ENCODE results near the gene KLHL14.

DNA sequence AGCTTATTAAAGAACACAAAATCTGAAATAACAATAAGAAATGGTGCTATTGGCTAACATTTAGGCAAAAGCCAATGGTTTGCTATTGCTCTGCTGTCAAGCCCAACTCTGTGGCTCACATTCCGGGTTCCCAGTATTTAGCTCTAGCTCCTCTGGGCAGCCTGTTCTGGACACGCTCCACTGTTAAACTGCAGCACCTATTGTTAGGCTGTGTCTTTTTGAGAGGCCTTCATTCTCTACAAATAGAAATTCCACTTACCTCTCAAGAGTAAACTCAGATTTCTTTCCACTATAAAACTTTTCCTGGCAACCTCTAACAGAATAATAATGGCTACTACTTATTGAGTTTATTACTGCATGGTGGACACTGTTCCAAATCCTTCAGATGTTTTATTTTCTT is 3.7 kb upstream of the KLHL14 start:
- TF ChIP-seq, protein P1, sequence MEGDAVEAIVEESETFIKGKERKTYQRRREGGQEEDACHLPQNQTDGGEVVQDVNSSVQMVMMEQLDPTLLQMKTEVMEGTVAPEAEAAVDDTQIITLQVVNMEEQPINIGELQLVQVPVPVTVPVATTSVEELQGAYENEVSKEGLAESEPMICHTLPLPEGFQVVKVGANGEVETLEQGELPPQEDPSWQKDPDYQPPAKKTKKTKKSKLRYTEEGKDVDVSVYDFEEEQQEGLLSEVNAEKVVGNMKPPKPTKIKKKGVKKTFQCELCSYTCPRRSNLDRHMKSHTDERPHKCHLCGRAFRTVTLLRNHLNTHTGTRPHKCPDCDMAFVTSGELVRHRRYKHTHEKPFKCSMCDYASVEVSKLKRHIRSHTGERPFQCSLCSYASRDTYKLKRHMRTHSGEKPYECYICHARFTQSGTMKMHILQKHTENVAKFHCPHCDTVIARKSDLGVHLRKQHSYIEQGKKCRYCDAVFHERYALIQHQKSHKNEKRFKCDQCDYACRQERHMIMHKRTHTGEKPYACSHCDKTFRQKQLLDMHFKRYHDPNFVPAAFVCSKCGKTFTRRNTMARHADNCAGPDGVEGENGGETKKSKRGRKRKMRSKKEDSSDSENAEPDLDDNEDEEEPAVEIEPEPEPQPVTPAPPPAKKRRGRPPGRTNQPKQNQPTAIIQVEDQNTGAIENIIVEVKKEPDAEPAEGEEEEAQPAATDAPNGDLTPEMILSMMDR (IDR thresholded peaks at IDR 0.05): no peak
- TF ChIP-seq EZH2 (IDR thresholded peaks at IDR 0.05; ENCODE audit: borderline replicate concordance, insufficient read depth, low read depth, low read length, poor library complexity, severe bottlenecking): no peak
